HG02885 (cell line): Measurements from ENCODE around the gene ZNF728.
"Not testable (repeated sequence)": the region's sequence is repeated elsewhere in the genome, so short reads cannot be mapped to it uniquely, and the experiment has no call there.

Experiments used
- ATAC-seq: cut with Tn5 transposase; IDR thresholded peaks from one replicate; pipeline ENCODE4 v1.9.1; 2021; ENCODE audit warnings: mild to moderate bottlenecking; ENCODE audit not compliant: unreplicated experiment, poor library complexity

The ZNF728 gene

DNA sequence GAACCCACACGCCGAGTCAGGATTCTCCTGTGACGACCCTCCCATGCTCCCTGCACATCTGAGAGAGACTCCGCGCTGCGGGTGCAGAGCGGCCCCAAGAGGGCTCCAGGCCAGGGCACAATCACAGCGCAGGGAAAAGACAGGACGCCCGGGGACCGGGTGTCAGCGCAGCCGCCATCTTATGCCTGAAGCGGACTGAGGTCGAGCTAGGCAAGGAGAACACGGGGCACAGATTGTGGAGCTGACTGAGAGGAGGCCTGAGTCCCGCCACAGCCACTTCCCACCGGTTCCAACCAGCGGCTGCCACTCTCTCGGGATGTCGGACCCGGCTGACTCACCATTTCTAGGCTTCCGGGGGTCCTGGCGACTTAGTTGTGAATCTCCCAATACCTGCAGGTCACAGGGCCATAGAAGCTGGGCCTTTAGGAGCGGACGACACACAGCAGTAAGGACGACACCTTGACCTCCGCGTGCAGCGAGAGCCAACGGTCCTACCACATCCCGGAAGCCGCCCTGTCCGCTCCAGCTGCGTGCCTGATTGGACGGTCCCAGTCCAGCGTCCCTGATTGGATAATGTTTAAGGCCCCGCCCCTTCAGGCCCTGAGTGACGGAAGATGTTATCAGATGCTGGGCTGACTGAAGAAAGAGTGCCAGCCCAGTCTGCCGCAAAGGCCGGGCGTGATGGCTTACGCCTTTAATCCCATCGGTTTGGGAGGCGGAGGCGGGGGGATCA lies at the start of gene ZNF728:
TSS of gene ZNF728 (minus strand) at position 487 of the 733 bp plus-strand sequence. CDS start at position 341, 146 bp downstream.
- no peak for ATAC-seq

DNA sequence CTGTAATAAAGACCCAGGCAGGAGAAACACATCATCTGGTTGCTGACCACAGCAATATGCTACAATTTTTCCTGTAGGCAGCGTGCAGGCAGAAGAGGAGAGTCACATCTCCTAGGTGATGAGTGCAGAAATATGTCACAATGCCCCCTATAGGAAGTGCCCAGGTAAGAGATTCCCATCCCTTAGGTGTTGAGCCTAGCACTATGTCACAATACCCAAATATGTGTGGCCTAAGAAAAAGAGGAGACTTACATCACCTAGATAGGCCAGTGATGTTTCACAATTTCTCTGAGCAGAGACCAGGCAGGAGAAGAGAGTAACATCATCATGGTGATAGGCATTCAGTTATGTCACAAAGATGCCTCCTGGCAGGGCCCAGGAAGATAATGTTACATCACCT lies 49.4 kb upstream of the ZNF728 start:
- ATAC-seq: no peak

DNA sequence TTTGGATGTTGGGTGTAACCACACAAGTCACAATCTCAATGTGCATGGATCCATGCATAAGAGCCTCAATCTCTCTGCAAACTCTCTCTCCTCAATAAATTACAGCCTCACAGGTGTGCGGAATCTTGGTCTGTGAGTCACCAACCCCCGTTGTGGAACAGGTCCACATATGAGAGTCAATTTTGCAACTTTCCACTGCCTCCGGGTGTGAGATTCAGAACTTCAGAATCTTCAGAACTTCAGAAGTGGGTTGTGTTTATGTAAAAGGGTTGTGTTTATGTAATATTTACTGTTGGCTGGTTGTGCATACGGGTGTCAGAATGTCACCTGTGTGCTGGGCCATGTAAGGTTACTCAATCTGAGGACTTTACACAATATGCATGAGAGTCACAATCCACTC lies 46.3 kb upstream of the ZNF728 start:
- ATAC-seq: no peak

DNA sequence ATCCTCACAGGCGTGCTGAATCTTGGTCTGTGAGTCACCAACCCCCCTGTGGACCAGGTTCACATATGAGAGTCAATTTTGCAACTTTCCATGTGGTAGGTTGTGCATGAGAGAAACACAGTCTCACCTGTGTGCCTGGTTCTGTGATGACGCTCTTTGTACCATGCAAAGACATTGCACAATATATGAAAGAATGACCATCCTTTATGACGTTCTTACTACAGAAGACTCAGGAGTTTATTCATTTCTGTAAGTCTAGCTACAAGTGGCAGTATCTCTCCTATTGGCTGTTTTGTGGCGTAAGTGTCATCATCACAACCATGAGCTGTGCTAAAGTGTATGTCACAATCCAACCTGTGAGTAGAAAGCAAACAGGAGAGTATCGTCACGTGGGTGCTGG lies 43.8 kb upstream of the ZNF728 start:
- ATAC-seq: no peak

- no peak for ATAC-seq
These were observed 30.7 kb upstream of the ZNF728 start for GRCh38 chr19:23033721-23034120.

- ATAC-seq: no peak
These were observed 12.7 kb upstream of the ZNF728 start for GRCh38 chr19:23015660-23016059.

GRCh38 chr19:22994957-22995356 lies 8.0 kb downstream of the ZNF728 start:
- not testable (repeated sequence) for ATAC-seq

GRCh38 chr19:22976248-22976647 lies 26.7 kb downstream of the ZNF728 start:
- ATAC-seq: no peak

DNA sequence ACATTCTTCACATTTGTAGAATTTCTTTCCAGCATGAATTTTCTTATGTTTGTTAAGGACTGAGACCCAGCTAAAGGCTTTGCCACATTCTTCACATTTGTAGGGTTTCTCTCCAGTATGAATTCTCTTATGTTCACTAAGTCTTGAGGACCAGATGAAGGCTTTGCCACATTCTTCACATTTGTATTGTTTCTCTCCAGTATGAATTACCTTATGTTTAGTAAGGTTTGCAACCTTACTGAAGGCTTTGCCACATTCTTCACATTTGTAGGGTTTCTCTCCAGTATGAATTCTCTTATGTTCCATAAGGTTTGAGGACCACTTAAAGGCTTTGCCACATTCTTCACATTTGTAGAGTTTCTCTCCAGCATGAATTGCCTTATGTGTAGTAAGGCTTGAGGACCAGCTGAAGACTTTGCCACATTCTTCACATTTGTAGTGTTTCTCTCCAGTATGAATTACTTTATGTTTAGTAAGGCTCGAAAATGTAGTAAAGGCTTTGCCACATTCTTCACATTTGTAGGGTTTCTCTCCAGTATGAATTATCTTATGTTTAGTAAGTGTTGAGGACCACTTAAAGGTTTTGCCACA lies 27.3 kb downstream of the ZNF728 start:
- ATAC-seq: not testable (repeated sequence)

DNA sequence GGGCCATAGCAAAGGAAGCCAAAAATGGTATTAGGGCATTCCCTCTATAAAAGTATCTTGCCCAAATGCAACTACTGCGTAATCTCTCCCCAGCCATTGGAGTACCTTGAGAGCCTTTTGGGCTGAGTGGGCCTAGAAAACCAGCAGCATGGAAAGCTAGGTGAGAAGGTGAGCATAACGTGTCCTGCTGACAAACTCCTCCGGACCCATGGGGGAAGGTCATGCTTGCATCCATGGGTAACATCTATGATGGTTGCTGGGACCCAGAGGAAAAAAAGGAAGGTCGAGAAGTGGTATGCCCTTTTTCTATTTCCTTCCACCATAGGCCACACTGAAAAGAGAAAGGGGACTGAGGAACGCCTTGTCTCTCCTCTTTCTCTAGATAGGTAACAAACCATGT lies 57.4 kb downstream of the ZNF728 start:
- ATAC-seq: no peak

- no peak for ATAC-seq
These were observed 67.8 kb downstream of the ZNF728 start for GRCh38 chr19:22935151-22935550.

- ATAC-seq: not testable (repeated sequence)
These were observed 75.4 kb downstream of the ZNF728 start for GRCh38 chr19:22927576-22927975.

- not testable (repeated sequence) for ATAC-seq
These were observed 77.8 kb downstream of the ZNF728 start for GRCh38 chr19:22925181-22925580.
